ENCODE data around the gene NXPE3.

NXPE3 gene

GRCh38 chr3:101803173-101803782, 24.3 kb downstream of the NXPE3 start:
- peak; percentile 98 for ATAC-seq
- DNase-seq = peak; percentile 48

GRCh38 chr3:101803939-101804338, 24.9 kb downstream of the NXPE3 start:
- no peak for DNase-seq
- no peak for ATAC-seq

GRCh38 chr3:101806491-101806890, 27.5 kb downstream of the NXPE3 start:
- ATAC-seq = no peak
- DNase-seq = no peak

- DNase-seq (no peak), ATAC-seq (no peak)
These were observed 28.9 kb downstream of the NXPE3 start for GRCh38 chr3:101807888-101808287.

- ATAC-seq = peak; percentile 19
- DNase-seq = peak; percentile 25
These were observed 30.4 kb downstream of the NXPE3 start for GRCh38 chr3:101809178-101810021.

- ATAC-seq (no peak), DNase-seq (no peak)
These were observed 31.0 kb downstream of the NXPE3 start for GRCh38 chr3:101810022-101810418.

- ATAC-seq = no peak
- DNase-seq = no peak
These were observed 32.9 kb downstream of the NXPE3 start for GRCh38 chr3:101811875-101812274.

GRCh38 chr3:101812895-101813294, 33.9 kb downstream of the NXPE3 start:
- DNase-seq (no peak), ATAC-seq (no peak)

- DNase-seq (no peak), ATAC-seq (no peak)
These were observed 34.9 kb downstream of the NXPE3 start for GRCh38 chr3:101813817-101814440.

- ATAC-seq (peak; percentile 41), DNase-seq (no peak)
These were observed 35.8 kb downstream of the NXPE3 start for GRCh38 chr3:101814835-101815234.

GRCh38 chr3:101816215-101817149, 37.5 kb downstream of the NXPE3 start:
- ATAC-seq = no peak

GRCh38 chr3:101817992-101818391, 39.0 kb downstream of the NXPE3 start:
- ATAC-seq (no peak), DNase-seq (no peak)

More at GRCh38 chr3:101816215-101817149, 37.5 kb downstream of the NXPE3 start:
- no peak for DNase-seq

GRCh38 chr3:101819649-101820206, 40.7 kb downstream of the NXPE3 start:
- DNase-seq (no peak), ATAC-seq (peak; percentile 62)

GRCh38 chr3:101821503-101821902, 42.5 kb downstream of the NXPE3 start:
- DNase-seq (no peak), ATAC-seq (no peak)

- ATAC-seq = no peak
- DNase-seq = no peak
These were observed 44.5 kb downstream of the NXPE3 start for GRCh38 chr3:101823525-101823924.

GRCh38 chr3:101824702-101825101, 45.7 kb downstream of the NXPE3 start:
- ATAC-seq (no peak), DNase-seq (no peak)

- no peak for ATAC-seq
- no peak for DNase-seq
These were observed 47.0 kb downstream of the NXPE3 start for GRCh38 chr3:101825904-101826445.

- peak; percentile 92 for DNase-seq
These were observed 48.5 kb downstream of the NXPE3 start for GRCh38 chr3:101827211-101828174.

GRCh38 chr3:101828276-101828675, 49.3 kb downstream of the NXPE3 start:
- no peak for DNase-seq
- no peak for ATAC-seq

More at GRCh38 chr3:101827211-101828174, 48.5 kb downstream of the NXPE3 start:
- peak; percentile 94 for ATAC-seq
